HG03469 (cell line): ENCODE results near the gene CMTR1.
A peak's percentile ranks its signal among the peaks of the same experiment; 100 is the strongest.

Experiments used
- ATAC-seq: cut with Tn5 transposase; IDR thresholded peaks from one replicate; pipeline ENCODE4 v1.9.1; 2021; ENCODE audit warnings: mild to moderate bottlenecking, moderate library complexity, moderate number of reproducible peaks; ENCODE audit not compliant: unreplicated experiment

The CMTR1 gene

DNA sequence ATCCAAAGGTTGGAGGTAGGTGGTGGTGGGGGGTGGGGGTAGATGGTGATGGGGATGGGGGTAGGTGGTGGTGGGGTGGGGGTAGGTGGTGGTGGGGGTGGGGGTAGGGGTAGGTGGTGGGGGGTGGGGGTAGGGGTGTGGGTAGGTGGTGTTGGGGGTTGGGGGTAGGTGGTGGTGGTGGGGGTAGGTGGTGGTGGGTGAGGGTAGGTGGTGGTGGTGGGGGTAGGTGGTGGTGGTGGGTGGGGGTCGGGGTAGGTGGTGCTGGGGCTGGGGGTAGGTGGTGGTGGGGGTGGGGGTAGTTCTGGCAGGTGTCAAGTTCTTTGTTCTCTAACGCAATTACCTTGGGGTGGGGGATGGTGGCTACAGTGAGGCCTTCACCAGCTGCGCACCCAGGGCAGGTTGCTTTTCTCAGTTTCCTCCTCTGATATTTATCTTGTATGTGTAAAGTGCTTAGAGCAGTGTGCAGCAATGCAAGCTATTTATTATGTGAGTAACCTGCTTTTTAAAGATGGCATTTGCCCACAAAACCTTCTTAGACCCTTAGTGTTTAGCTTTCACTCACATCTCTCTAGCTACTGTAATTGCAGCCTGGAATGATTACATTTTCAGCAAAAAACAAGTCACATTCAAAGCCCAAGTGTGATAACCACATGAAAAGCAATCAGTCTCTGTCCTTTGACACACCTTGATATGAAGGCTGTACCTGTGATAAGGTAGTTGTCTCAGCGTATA, 74.8 kb downstream of the CMTR1 start:
- no peak for ATAC-seq

DNA sequence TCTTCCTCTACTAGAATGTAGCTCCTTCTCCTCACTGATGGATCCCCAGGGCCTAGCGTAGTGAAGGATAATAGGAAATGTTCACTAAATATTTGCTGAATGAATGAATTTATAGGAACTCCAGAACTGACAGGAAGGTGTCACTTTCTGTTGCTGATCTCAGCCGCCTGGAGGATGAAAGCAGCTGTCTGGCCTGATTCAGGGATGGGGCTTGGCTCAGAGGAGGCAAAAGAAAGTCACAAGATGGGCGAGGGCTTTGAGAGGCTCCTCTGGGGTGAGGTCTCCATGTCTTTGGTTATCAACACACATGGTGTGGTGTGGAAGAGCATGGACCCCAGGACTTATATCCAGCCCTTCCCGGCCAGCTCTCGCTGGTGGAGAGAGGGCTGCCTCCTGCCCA, 78.2 kb downstream of the CMTR1 start:
- no peak for ATAC-seq

DNA sequence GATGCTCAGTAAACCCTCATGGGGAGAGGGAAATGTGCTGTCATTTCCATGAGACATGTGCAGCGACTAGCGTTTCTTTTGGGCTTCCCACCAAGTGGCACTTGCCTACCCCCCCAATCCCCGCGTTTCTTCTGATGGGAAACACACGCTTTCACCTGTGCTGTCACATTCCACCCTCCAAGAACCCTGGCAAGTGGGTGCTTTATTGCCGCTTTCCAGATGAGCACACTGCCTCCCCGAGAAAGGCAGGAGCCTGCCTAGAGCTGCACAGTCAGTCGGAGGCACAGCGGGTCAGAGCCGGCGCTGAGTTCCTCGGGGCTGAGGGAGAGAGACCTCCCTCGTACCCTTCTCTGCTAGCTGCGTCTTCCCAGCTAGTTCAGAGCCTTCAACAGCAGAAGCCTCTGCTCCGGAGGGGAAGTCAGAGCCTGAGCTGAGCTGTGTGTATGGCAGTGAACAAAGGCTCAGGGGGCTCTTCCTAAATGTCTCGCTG, 78.9 kb downstream of the CMTR1 start:
- ATAC-seq, result no peak

GRCh38 chr6:37512400-37513011, 79.5 kb downstream of the CMTR1 start:
- no peak for ATAC-seq

- no peak for ATAC-seq
These were observed 80.1 kb downstream of the CMTR1 start for GRCh38 chr6:37513155-37513554.

DNA sequence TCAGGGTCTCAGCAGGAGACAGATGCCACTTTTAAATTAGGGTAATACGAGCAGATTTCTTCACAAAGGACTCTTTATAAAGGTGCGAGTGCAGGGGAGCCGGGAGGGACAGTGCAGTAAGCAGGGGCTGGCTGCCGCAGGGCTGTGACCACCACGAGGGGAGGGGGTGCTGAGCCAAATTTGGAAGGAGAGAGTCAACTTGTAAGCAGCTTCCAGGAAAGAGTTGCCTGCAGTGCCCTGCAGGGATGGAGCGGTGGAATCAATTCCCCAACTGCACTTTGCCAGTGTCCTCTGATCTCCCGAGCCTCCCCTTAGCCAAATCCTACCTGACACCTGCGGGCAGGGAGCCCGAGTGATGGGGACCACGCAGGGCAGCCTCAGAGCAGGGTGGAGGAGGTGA, 80.6 kb downstream of the CMTR1 start:
- no peak for ATAC-seq

- ATAC-seq, result no peak
These were observed 81.3 kb downstream of the CMTR1 start for GRCh38 chr6:37514321-37514771.

- no peak for ATAC-seq
These were observed 81.8 kb downstream of the CMTR1 start for GRCh38 chr6:37514837-37515236.

DNA sequence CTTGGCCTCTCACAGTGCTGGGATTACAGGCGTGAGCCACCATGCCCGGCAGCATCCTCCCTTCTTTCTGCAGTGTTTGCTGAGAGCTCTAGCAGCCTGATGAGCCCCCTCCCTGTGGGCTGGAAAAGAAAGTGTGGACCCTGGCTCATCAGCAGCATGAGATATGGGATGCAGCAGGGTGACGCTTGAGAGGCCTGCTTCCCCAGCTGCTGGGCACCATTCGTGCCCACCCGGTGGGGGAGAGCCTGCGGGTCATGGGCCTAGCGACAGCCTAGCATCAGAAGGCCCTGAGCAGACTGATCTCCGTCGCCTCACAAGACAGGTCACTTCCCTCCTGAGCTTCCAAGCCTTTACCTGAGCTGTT, 82.7 kb downstream of the CMTR1 start:
- ATAC-seq, result no peak

DNA sequence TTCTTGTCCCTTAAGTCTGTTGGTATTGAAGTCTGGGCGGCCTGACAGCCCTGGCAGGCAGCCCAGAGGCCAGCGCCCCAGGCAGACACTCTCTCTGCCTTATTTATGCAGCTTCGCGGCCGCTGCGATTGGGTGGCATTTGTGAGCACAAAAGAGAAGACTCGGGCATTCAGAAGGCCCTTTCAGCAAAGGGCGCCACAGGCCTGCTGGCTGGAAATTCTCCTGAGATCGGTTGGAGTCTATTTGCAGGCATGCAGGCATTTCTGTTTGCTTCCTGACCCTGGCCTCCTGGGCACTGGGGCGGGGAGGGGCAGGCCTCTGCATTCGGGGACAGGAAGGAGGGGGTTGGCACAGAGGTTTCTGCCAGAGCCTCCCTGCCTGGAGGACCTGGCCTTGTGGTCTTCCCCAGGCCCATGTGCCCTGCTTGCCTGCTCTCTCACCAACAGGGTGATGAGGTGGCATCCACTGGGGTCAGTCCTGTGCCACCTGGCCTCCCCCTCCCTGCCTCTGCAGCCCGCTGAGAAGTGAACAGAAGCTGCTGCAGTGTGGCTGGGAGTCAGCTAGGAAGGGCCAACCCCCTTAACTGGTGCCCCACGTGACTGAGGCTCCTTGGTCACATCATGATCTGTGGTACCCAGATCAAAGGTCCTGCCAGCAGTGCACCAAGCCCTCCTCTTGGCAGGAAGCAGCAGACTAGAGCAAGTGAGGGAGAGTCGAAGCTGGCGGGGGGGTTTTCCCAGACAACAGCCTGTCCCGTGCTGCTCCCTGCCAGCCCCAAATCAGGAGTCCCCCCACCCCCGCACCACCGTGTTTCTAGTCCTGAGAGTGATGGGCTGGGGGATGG, 83.3 kb downstream of the CMTR1 start:
- ATAC-seq, result peak; percentile 51

GRCh38 chr6:37516920-37517405, 83.9 kb downstream of the CMTR1 start:
- no peak for ATAC-seq

DNA sequence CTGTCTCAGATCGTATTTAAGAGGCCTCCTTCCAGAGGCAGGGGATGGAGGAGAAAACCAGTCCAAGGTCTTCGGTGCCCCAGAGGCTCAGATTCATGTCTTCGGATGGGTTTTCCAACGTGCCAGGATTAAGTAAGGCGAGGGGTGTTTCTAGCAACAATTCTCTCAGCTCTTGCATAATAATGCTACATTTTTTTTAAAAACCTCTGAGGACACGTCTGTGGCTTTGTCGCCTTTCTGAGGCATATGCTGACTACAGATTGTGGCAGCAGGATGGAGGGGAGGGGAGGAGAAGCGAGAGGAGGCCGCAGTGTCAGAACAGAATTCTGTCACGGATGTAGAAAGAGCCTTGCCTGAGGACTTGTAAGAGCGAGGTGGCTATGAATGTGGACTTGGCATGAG, 84.4 kb downstream of the CMTR1 start:
- ATAC-seq, result no peak

DNA sequence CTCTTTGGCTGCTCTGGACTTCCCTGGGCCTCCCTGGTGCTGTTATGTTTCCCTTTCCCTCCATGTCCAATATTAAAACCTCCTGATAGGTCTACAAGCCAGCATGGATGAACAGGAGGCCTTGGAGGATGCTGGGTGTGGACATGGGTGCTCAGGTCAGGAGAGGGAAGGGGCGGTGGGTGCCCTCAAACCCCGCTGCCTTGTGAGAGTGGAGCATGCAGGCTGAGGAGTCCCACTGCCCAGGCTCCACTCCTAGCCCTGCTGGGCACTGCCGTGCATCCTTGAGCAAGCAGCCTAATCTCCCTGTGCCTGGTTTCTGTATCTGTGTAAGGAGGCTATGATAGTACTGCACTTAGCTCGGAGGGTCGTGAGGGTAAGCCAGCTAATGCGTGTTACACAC, 85.1 kb downstream of the CMTR1 start:
- ATAC-seq, result no peak

DNA sequence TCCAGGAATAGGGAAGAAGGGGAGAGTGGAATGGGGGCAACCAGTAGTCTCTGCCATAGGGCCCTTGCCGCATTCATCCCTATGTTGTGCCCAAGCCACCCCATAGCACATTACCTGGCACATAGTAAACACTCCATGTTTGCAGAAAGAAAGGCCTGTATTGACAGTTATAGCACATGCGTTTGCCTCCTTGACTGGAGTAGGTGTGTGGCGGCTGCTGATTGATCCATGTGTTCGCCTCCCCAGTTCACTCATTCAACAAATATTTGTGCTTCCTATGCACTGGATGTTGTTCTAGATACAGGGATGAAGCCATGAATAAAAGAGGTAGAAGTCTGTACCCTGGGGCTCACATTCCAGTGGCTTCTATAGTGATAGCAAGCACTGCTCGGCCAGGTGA, 86.4 kb downstream of the CMTR1 start:
- ATAC-seq, result no peak

- no peak for ATAC-seq
These were observed 87.9 kb downstream of the CMTR1 start for GRCh38 chr6:37520926-37521325.

DNA sequence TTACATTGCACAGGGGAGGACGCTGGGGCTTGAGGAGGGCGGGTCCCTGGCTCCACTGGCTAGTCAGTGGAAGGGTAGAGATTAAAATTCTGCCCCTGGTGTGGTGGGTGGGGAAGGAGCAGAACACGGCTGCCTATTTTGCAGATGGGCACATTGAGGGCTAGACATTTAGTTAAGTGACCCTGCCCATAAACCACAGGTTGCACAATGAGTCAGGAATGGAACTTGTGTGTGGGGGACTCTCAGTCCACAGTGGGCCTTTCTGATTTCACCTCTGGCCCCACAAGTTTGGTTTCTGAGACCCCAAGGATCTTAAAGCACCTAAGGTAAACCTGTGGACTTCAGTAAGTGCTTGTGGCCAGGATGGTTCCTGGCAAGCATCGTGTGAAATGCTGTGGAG, 88.7 kb downstream of the CMTR1 start:
- no peak for ATAC-seq

GRCh38 chr6:37522836-37523235, 89.8 kb downstream of the CMTR1 start:
- ATAC-seq, result no peak

DNA sequence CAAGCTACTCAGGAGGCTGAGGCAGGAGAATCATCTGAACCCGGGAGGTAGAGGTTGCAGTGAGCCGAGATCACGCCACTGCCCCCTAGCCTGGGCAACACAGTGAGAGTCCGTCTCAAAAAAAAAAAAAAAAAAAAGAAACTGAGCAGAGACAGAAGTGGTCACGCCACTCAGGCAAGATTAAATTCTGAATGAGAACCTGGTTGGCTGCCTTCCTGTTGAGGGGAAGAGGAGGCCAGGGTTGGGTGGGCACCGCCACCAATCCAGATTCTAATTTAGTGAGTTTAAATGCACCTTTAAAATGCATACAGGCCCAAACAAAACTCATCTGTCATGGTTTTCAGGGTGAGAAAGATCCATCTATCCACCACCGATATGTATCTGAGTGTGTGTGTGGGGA, 90.4 kb downstream of the CMTR1 start:
- no peak for ATAC-seq

- no peak for ATAC-seq
These were observed 91.3 kb downstream of the CMTR1 start for GRCh38 chr6:37524025-37524969.

DNA sequence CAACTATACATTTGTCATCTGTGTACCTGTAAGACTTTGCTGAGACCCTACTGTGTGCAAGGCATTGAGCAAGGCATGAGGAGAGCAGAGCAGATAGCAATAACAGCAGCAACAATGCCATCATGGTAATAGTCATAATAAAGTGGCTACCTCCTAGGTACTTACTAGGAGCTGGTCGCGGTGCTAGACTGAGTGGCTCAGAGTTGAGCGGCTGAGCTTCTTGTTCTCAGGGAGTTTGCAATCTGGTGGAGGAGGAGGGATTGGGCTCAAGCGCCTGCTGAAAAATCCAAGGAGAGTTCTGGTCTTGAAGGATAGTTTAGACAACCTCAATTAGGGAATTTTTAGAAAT, 91.9 kb downstream of the CMTR1 start:
- ATAC-seq, result no peak
